GM12865 (cell line): ENCODE data around the gene PCOLCE2.

ENCODE experiments used
- DNase-seq: peaks from one replicate; pipeline ENCODE4 v3.0.0; 2010; ENCODE audit warnings: low read depth
- H3K4me3 ChIP-seq: 2 replicates; pipeline ENCODE4 v1.5.1; 2011; ENCODE audit warnings: mild to moderate bottlenecking, low read depth, low read length, control low read depth
- TF ChIP-seq, protein P1 (sequence below): IDR thresholded peaks from 2 replicates; pipeline ENCODE4 v1.5.1; 2011; ENCODE audit warnings: low read length, control low read depth, low read depth, inconsistent platforms; ENCODE audit not compliant: insufficient read depth; ENCODE audit errors: missing control alignments

PCOLCE2 gene

DNA sequence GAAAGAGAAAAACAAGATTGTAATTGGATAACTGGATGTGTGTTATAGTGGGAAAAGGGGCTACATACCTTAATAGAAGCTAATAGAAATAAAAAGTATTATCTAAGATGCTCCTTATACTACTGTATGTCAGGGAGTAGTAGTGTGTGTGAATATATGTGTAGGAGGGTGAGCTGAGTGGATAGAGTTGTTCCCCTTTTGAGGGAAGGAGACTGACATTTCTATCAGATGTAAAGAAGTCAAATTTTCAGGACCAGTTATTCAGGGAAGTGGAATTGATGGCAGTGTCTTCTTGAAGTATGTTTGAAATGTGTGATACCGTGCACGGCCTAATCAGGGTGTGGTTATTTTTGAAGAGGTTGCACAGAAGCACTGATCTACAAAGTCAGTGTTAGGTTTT is 49.1 kb downstream of the PCOLCE2 start:
- TF ChIP-seq, protein P1, sequence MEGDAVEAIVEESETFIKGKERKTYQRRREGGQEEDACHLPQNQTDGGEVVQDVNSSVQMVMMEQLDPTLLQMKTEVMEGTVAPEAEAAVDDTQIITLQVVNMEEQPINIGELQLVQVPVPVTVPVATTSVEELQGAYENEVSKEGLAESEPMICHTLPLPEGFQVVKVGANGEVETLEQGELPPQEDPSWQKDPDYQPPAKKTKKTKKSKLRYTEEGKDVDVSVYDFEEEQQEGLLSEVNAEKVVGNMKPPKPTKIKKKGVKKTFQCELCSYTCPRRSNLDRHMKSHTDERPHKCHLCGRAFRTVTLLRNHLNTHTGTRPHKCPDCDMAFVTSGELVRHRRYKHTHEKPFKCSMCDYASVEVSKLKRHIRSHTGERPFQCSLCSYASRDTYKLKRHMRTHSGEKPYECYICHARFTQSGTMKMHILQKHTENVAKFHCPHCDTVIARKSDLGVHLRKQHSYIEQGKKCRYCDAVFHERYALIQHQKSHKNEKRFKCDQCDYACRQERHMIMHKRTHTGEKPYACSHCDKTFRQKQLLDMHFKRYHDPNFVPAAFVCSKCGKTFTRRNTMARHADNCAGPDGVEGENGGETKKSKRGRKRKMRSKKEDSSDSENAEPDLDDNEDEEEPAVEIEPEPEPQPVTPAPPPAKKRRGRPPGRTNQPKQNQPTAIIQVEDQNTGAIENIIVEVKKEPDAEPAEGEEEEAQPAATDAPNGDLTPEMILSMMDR: no peak
- DNase-seq: no peak

DNA sequence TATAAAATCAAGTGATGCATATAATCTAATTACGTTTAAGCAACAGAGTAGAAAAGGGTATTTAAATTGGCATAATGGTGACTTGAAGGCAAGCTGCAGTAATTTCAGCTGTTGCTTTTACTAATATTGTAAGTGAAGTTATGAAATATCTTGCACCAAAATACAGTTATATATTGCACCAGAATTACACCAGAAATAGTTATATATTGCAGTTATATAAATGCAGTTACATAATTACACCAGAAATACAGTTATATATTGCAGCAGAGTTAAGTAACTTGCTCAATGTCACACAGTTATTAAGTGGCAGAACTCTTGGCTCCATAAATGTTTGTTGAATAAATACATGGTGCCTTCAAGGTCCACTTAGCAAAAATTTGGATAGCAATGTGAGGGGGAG is 51.4 kb downstream of the PCOLCE2 start:
- TF ChIP-seq, protein P1: no peak
- no peak overlapping the region for H3K4me3 ChIP-seq
- no peak for DNase-seq

More for the DNA sequence above, 49.1 kb downstream of the PCOLCE2 start:
- H3K4me3 ChIP-seq: no peak overlapping the region

DNA sequence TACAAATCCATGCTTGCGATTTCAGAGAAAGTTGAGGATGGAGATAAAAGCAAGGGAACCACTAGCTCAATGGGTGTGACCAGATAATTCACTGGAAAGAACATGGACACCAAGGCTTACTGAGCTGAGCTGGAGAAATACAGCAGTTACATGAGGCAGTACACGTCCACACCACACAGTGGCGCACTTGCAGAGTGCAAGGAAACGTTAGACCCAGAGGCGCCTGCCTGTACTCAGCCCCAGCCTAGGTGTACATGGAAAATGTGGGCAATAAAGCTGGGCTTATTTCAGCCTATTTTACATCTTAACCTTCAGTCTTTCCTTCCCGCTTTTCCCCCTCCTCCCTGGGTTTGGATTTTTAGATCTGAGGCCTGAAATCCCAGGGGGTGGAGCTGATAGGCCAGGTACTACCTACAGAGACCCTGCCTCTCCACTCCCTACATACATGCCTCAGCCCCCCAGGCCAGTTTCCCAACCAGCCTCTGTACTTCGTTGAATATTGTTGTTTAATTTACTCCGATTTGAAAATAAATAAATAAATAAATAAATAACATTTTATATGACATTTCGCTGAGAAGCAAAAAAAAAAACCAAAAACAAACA is 60.1 kb downstream of the PCOLCE2 start:
- no peak overlapping the region for H3K4me3 ChIP-seq
- peak; percentile 83 for DNase-seq
- TF ChIP-seq, protein P1: peak; percentile 87

DNA sequence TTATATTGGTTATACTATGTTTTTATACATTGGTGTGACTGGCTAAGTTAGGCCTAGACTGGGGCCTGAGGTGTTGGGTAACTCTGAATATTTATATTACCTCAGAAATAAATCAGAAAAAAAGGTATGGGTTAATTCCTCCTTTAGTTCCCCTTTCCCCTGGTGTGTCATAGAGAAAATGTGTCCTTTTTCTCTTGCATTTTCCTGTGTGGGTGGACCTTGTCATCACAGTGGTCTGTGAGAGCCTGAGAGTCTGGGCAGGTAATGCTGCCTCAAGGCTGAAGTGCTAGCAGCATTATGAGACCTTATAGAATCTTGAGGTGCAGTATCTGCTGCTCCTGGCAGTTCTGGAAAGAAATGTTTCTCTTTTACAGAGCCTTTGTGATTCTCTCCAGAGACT is 69.7 kb downstream of the PCOLCE2 start:
- no peak for DNase-seq
- H3K4me3 ChIP-seq: no peak overlapping the region
- TF ChIP-seq, protein P1: no peak

DNA sequence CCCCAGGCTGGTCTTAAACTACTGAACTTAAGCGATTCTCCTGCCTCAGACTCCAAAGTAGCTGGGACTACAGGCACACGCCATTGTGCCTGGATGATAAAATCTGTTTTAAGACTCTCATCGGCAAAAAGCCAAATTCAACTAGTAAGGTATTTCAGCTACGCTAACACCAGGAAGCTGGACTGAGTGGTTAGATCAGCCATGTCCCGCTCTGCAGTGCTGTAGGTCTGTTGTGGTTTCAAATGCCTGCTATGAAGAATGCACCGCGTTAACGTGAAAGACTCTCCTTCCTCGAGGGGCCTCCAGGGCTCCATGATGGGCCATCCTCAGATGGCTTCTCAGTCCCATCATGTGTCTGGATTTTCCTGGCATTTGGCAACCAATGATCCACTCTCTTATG is 70.2 kb downstream of the PCOLCE2 start:
- DNase-seq: no peak
- H3K4me3 ChIP-seq: no peak overlapping the region
- TF ChIP-seq, protein P1: no peak

DNA sequence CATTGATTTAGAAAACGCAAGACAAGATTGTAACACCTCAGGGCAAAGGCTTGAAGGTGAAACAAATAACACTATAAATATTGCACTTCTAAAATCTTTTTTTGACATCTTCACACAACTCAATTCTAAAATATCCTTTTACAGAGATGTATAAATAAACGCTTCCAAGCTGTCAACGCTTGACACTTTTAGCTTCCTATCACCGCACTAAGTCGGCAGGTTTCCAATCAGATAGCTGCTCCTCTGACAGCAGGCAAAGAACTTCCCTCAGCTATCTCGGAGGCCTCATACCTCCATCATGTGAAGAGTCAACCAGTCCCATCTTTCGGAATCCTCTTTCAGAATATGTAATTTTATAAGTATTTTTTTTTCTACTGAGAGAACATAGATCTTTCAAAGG is 71.0 kb downstream of the PCOLCE2 start:
- TF ChIP-seq, protein P1: no peak
- no peak for DNase-seq
- no peak overlapping the region for H3K4me3 ChIP-seq

DNA sequence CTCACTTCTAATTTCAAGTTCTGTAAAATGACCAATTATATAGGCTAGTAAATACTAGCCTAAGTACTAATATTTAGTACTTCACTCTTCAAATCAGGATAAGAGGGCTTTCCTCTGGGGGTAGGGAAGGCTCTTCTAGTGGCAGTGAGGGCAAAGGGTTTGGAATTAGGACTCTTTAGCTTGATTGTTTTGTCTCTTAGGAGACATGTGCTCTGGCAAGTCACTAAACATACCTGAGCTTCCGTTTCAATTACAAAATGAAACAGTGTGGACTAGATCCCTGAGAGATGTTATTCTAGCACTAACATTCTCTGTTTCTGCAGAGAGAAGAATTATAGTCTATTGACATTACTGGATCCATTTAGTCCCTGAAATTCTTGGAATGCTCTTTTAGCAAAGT is 71.5 kb downstream of the PCOLCE2 start:
- no peak overlapping the region for H3K4me3 ChIP-seq
- DNase-seq: no peak
- TF ChIP-seq, protein P1: no peak
